ENCODE results near the gene JOSD2.

- TF ChIP-seq, protein P1, sequence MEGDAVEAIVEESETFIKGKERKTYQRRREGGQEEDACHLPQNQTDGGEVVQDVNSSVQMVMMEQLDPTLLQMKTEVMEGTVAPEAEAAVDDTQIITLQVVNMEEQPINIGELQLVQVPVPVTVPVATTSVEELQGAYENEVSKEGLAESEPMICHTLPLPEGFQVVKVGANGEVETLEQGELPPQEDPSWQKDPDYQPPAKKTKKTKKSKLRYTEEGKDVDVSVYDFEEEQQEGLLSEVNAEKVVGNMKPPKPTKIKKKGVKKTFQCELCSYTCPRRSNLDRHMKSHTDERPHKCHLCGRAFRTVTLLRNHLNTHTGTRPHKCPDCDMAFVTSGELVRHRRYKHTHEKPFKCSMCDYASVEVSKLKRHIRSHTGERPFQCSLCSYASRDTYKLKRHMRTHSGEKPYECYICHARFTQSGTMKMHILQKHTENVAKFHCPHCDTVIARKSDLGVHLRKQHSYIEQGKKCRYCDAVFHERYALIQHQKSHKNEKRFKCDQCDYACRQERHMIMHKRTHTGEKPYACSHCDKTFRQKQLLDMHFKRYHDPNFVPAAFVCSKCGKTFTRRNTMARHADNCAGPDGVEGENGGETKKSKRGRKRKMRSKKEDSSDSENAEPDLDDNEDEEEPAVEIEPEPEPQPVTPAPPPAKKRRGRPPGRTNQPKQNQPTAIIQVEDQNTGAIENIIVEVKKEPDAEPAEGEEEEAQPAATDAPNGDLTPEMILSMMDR (IDR thresholded peaks at IDR 0.05) = no peak
- no peak for TF ChIP-seq EP300 (IDR thresholded peaks at IDR 0.05)
- no peak for TF ChIP-seq POLR2AphosphoS5 (IDR thresholded peaks at IDR 0.05)
- no peak for TF ChIP-seq POLR2A (IDR thresholded peaks at IDR 0.05)
Measured at GRCh38 chr19:50516456-50516855, 5.5 kb upstream of the JOSD2 start.
